MCF 10A (cell line): ENCODE measurements around the gene TUNAR. TPM values are rescaled to one million over a fixed set of nuclear protein-coding genes. Genes with fewer than 3 reads are reported as not detected.
A peak's percentile ranks its signal among the peaks of the same experiment; 100 is the strongest.
"Not testable (repeated sequence)": the region's sequence is repeated elsewhere in the genome, so short reads cannot be mapped to it uniquely, and the experiment has no call there.

Source experiments
- BruUV-seq: library from RNA; stranded (reverse); fragments of 400-500 nt; replicated peaks from 2 replicates; lab custom pipeline; 2021; lab: Mats Ljungman, UMichigan
- CTCF ChIA-PET: fragments of 300-600 bp; sonication (Branson Sonifier 250); formaldehyde crosslinking; extraction: SDS; loops from one replicate; lab custom pipeline; 2021; ENCODE audit warnings: antibody characterized with exemption, inconsistent platforms; lab: Yijun Ruan, JAX
- POLR2A ChIA-PET: fragments of 300-600, 350-650 bp; sonication (Branson Sonifier 250); formaldehyde crosslinking; extraction: SDS; loops from one replicate; lab custom pipeline; 2020; ENCODE audit warnings: antibody characterized with exemption, inconsistent platforms; lab: Yijun Ruan, JAX
- DNase-seq: peaks from one replicate; pipeline ENCODE4 v3.0.0-alpha.2; 2018; ENCODE audit not compliant: unreplicated experiment
- H3K27ac Mint-ChIP-seq: one replicate; pipeline ENCODE4 v1.8.0; 2022; ENCODE audit warnings: mild to moderate bottlenecking, low read depth, mixed read lengths; ENCODE audit not compliant: unreplicated experiment
- H3K27me3 Mint-ChIP-seq: one replicate; pipeline ENCODE4 v1.8.0; 2022; ENCODE audit warnings: mixed read lengths; ENCODE audit not compliant: insufficient read depth, unreplicated experiment
- H3K36me3 Mint-ChIP-seq: one replicate; pipeline ENCODE4 v1.8.0; 2022; ENCODE audit warnings: mild to moderate bottlenecking, moderate library complexity, mixed read lengths; ENCODE audit not compliant: insufficient read depth, unreplicated experiment
- H3K4me1 Mint-ChIP-seq: one replicate; pipeline ENCODE4 v1.8.0; 2022; ENCODE audit warnings: mixed read lengths; ENCODE audit not compliant: insufficient read depth, unreplicated experiment
- H3K4me3 Mint-ChIP-seq: one replicate; pipeline ENCODE4 v1.8.0; 2022; ENCODE audit warnings: mild to moderate bottlenecking, moderate library complexity, mixed read lengths; ENCODE audit not compliant: unreplicated experiment
- H3K9me3 Mint-ChIP-seq: one replicate; pipeline ENCODE4 v1.8.0; 2022; ENCODE audit warnings: mixed read lengths; ENCODE audit not compliant: unreplicated experiment
- CTCF ChIP-seq: fragments of 200-600 bp; IDR thresholded peaks from one replicate; pipeline ENCODE4 v1.8.0; 2022; ENCODE audit warnings: antibody characterized with exemption, mild to moderate bottlenecking; ENCODE audit not compliant: unreplicated experiment
- intact Hi-C: fragments of 100-400 bp; cut with micrococcal nuclease; formaldehyde crosslinking; loops from 2 replicates; pipeline ENCODE4 v1.14.1; 2022
- total RNA-seq: library from RNA; stranded (reverse); gene quantifications from 2 replicates; pipeline ENCODE4 v1.2.3, GENCODE V29; 2022

The TUNAR gene
- total RNA-seq, 1 experiment from 2014 or later, result not detected

GRCh38 chr14:95961481-95961880, 84.8 kb downstream of the TUNAR start:
- BruUV-seq, result no TSS peak
- H3K27me3 Mint-ChIP-seq, result no peaks in the 10 kb centered on the region
- intact Hi-C loops, result no loop called here
- peak; percentile 22 for DNase-seq
- no peaks in the 10 kb centered on the region for H3K36me3 Mint-ChIP-seq
- ChIA-PET POLR2A (no interaction called here), CTCF (interaction anchor here (0.9 kb wide), 1 partner anchor 188 kb away, joined by 4 read pairs; no protein-coding TSS in a partner anchor)
- no peak for TF ChIP-seq CTCF
- no peak overlapping the region for H3K4me3 Mint-ChIP-seq
- no peak overlapping the region for H3K27ac Mint-ChIP-seq
- no peaks in the 10 kb centered on the region for H3K4me1 Mint-ChIP-seq
- H3K9me3 Mint-ChIP-seq, result no peaks in the 10 kb centered on the region

GRCh38 chr14:95964901-95965300, 88.3 kb downstream of the TUNAR start:
- Mint-ChIP-seq H3K9me3 (no peaks in the 10 kb centered on the region), H3K27me3 (peaks cover 18% of the 10 kb centered on the region), H3K4me1 (no peaks in the 10 kb centered on the region), H3K27ac (no peak overlapping the region), H3K4me3 (no peak overlapping the region), H3K36me3 (no peaks in the 10 kb centered on the region)
- intact Hi-C loops, result no loop called here
- CTCF ChIA-PET, result interaction anchor here (0.6 kb wide), 1 partner anchor 70 kb away, joined by 4 read pairs; no protein-coding TSS in a partner anchor
- no peak for DNase-seq
- BruUV-seq, result no TSS peak
- POLR2A ChIA-PET, result no interaction called here
- no peak for TF ChIP-seq CTCF

- H3K9me3 Mint-ChIP-seq, DNase-seq, H3K36me3 Mint-ChIP-seq, intact Hi-C loops, H3K4me3 Mint-ChIP-seq, H3K4me1 Mint-ChIP-seq, BruUV-seq, H3K27ac Mint-ChIP-seq: not testable (repeated sequence)
- peaks cover 18% of the 10 kb centered on the region for H3K27me3 Mint-ChIP-seq
- ChIA-PET CTCF (interaction anchor here (1.0 kb wide), 1 partner anchor 408 kb away, joined by 3 read pairs; no protein-coding TSS in a partner anchor), POLR2A (interaction anchor here (0.6 to 1.1 kb wide), 2 partner anchors 14 to 24 kb away, joined by 3 read pairs; no protein-coding TSS in a partner anchor)
Measured at GRCh38 chr14:95968048-95968447, 91.4 kb downstream of the TUNAR start.

Other genes starting within 250 kb of the TUNAR start
- gene TCL1B, start 190.4 kb upstream of the TUNAR start, total RNA-seq, result not detected in 2 replicates
- gene TCL1A, start 162.7 kb upstream of the TUNAR start, total RNA-seq, result not detected in 2 replicates
- not detected in 2 replicates for gene C14orf132, start 162.5 kb downstream of the TUNAR start, total RNA-seq